HG03095 (cell line): ENCODE results near the gene MAPK8.

Source experiments
- ATAC-seq: cut with Tn5 transposase; IDR thresholded peaks from one replicate; pipeline ENCODE4 v1.9.1; 2021; ENCODE audit warnings: moderate library complexity; ENCODE audit not compliant: unreplicated experiment

The MAPK8 gene

GRCh38 chr10:48447356-48448215, 141.1 kb downstream of the MAPK8 start:
- no peak for ATAC-seq

GRCh38 chr10:48448796-48449195, 142.3 kb downstream of the MAPK8 start:
- no peak for ATAC-seq

- ATAC-seq: no peak
Measured at GRCh38 chr10:48449501-48450232, 143.2 kb downstream of the MAPK8 start.

GRCh38 chr10:48450233-48450740, 143.8 kb downstream of the MAPK8 start:
- no peak for ATAC-seq

- no peak for ATAC-seq
Measured at GRCh38 chr10:48450741-48451466, 144.4 kb downstream of the MAPK8 start.

GRCh38 chr10:48451969-48452878, 145.7 kb downstream of the MAPK8 start:
- no peak for ATAC-seq

GRCh38 chr10:48452879-48453412, 146.5 kb downstream of the MAPK8 start:
- ATAC-seq: no peak

- no peak for ATAC-seq
Measured at GRCh38 chr10:48453451-48454301, 147.2 kb downstream of the MAPK8 start.

GRCh38 chr10:48454302-48455054, 148.0 kb downstream of the MAPK8 start:
- ATAC-seq: no peak

GRCh38 chr10:48455055-48455391, 148.5 kb downstream of the MAPK8 start:
- ATAC-seq: no peak

- no peak for ATAC-seq
Measured at GRCh38 chr10:48455392-48456151, 149.1 kb downstream of the MAPK8 start.

GRCh38 chr10:48456361-48456804, 149.9 kb downstream of the MAPK8 start:
- no peak for ATAC-seq

GRCh38 chr10:48456808-48457761, 150.6 kb downstream of the MAPK8 start:
- ATAC-seq: no peak

GRCh38 chr10:48457949-48458661, 151.6 kb downstream of the MAPK8 start:
- ATAC-seq: no peak

GRCh38 chr10:48458662-48459048, 152.2 kb downstream of the MAPK8 start:
- ATAC-seq: no peak
